Measurements from ENCODE around the gene PLD4.
"Not testable (repeated sequence)": the region's sequence is repeated elsewhere in the genome, so short reads cannot be mapped to it uniquely, and the experiment has no call there.

Gene PLD4

DNA sequence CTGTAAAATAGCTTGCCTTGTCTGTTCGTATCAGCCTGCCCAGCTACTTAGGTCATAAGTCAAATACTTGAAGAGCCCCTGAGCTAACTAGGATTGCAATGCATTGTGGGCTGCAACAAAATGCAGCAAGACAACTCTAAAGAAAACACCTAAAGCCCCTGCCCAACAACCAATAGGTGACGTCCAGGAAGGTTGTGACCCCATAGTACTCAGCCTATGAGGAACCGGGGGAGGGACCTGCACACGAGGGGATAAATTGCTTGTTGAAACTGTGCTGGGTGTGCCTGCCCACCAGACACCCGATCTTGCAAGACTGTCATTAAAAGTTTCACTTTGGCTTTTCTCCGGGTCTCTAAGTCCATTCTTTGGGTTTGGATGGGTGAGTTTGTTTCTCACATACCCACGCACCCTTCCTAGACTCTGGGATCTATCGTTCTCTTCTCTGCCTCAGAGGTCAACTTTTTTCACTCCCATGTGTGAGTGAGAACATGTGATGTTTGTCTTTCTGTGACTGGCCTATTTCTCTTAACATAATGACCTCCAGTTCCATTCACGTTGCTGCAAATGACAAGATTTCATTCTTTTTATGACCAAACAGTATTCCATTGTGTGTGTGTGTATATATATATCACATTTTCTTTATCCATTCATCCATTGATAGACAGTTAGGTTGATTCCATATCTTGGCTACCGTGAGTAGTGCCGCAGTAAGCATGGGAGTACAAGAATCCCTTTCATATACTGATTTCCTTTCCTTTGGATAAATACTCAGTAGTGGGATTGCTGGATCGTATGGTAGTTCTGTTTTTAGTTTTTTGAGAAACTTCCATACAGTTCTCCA lies 5.3 kb upstream of the PLD4 start:
- not testable (repeated sequence) for H3K4me3 ChIP-seq (ENCODE audit: low read length in 2 of 2); H3K27me3 ChIP-seq (ENCODE audit: control insufficient read depth in 2 of 2, insufficient read depth in 2 of 2, low read length in 2 of 2); H3K9me3 ChIP-seq (ENCODE audit: control insufficient read depth in 2 of 2, low read length in 2 of 2); H3K36me3 ChIP-seq (ENCODE audit: control insufficient read depth in 2 of 2, insufficient read depth in 2 of 2, low read length in 2 of 2); H3K9ac ChIP-seq (ENCODE audit: low read depth in 1 of 2, low read length in 2 of 2); H3K4me1 ChIP-seq (ENCODE audit: control insufficient read depth in 2 of 2, insufficient read depth in 2 of 2, low read length in 2 of 2); H3K27ac ChIP-seq (ENCODE audit: low read depth in 2 of 2, low read length in 2 of 2)

- Histone ChIP-seq H3K27me3 (ENCODE audit: control insufficient read depth in 2 of 2, insufficient read depth in 2 of 2, low read length in 2 of 2) (no peaks in the 10 kb centered on the region), H3K4me3 (ENCODE audit: low read length in 2 of 2) (no peak overlapping the region), H3K4me1 (ENCODE audit: control insufficient read depth in 2 of 2, insufficient read depth in 2 of 2, low read length in 2 of 2) (no peaks in the 10 kb centered on the region), H3K36me3 (ENCODE audit: control insufficient read depth in 2 of 2, insufficient read depth in 2 of 2, low read length in 2 of 2) (no peaks in the 10 kb centered on the region), H3K9me3 (ENCODE audit: control insufficient read depth in 2 of 2, low read length in 2 of 2) (no peaks in the 10 kb centered on the region), H3K27ac (ENCODE audit: low read depth in 2 of 2, low read length in 2 of 2) (no peak overlapping the region), H3K9ac (ENCODE audit: low read depth in 1 of 2, low read length in 2 of 2) (no peak overlapping the region)
Observed at GRCh38 chr14:104919993-104920315, 4.7 kb upstream of the PLD4 start.

DNA sequence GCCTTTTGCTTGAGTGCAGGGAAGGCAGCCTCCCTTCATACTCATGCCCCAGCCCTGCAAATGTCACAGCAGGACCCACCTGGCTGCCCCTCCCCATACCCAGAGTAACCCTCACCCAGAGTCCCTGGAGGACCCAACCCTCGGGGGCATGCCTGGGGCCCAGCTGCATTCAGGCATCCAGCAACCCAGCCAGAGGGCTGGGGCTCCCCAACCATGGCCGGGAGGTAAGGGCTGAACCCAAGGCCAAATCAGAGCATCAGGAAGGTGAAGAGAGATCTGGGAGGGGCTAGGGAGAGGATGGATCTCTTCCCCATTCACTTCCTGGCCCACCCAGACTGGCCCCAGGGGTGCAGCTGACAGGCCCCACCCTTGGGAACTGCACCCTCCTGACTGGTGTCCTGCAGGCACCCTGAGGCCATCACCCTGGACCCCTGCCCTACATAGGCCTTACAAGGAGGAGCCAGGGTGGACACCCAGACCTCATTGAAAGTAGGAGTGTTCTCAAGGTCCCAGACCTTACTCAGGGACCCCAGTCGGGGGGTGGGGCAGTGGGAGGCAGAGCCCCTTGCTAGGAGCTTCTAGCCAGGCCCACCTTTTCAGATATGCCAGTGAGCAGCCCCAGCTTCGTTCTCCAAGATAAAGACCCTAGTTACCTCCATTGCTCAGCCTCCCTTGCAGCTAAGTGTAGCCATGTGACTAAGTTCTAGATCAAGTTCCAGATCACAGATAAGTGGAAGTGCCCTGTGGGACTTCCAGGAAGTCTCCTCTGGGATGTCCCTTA lies 849 bp upstream of the PLD4 start:
- H3K4me3 ChIP-seq (ENCODE audit: low read length in 2 of 2), result no peak overlapping the region
- H3K4me1 ChIP-seq (ENCODE audit: control insufficient read depth in 2 of 2, insufficient read depth in 2 of 2, low read length in 2 of 2), result peaks cover 2 to 11% of the 10 kb centered on the region in 2 donors
- no peaks in the 10 kb centered on the region for H3K36me3 ChIP-seq (ENCODE audit: control insufficient read depth in 2 of 2, insufficient read depth in 2 of 2, low read length in 2 of 2)
- H3K27me3 ChIP-seq (ENCODE audit: control insufficient read depth in 2 of 2, insufficient read depth in 2 of 2, low read length in 2 of 2), result no peaks in the 10 kb centered on the region
- no peak overlapping the region for H3K27ac ChIP-seq (ENCODE audit: low read depth in 2 of 2, low read length in 2 of 2)
- no peaks in the 10 kb centered on the region for H3K9me3 ChIP-seq (ENCODE audit: control insufficient read depth in 2 of 2, low read length in 2 of 2)
- H3K9ac ChIP-seq (ENCODE audit: low read depth in 1 of 2, low read length in 2 of 2), result no peak overlapping the region

DNA sequence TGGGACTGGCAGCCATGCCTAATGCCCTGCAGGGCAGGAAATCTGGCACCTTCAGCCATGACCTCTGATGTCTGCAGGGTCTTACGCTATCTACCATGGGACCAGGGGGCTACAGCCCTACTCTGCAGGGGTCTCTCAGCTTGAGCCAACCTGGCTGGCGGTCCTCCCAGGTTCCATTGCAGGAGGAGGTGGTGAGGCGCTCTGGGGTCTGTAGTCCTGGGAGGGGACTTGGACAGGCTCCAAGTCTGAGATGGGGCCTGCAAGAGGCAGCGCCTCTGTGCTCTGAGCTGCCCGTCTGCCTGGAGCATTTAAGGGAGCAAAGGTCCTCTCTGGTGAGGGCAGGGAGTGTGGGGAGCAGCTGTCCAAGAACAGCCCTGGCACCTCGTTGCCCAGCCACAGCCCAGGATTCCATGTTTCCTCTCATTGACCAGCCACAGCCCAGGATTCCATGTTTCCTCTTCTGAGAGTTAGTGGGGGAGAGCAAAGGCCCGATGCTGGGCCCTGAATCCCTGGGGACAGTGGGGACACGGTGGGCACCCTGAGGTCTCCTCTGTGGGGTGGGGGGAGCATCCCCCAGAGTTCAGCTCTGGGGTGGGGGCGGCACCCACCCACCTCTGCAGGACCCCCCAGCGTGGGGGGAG lies 655 bp downstream of the PLD4 start:
- no peak overlapping the region for H3K9ac ChIP-seq (ENCODE audit: low read depth in 1 of 2, low read length in 2 of 2)
- H3K4me3 ChIP-seq (ENCODE audit: low read length in 2 of 2), result peak overlapping the region in 1 of 2 donors; percentile 50
- no peak overlapping the region for H3K27ac ChIP-seq (ENCODE audit: low read depth in 2 of 2, low read length in 2 of 2)
- peaks cover 3 to 4% of the 10 kb centered on the region in 2 donors for H3K27me3 ChIP-seq (ENCODE audit: control insufficient read depth in 2 of 2, insufficient read depth in 2 of 2, low read length in 2 of 2)
- peaks cover 2 to 11% of the 10 kb centered on the region in 2 donors for H3K4me1 ChIP-seq (ENCODE audit: control insufficient read depth in 2 of 2, insufficient read depth in 2 of 2, low read length in 2 of 2)
- no peaks in the 10 kb centered on the region for H3K9me3 ChIP-seq (ENCODE audit: control insufficient read depth in 2 of 2, low read length in 2 of 2)
- H3K36me3 ChIP-seq (ENCODE audit: control insufficient read depth in 2 of 2, insufficient read depth in 2 of 2, low read length in 2 of 2), result no peaks in the 10 kb centered on the region

- Histone ChIP-seq H3K27me3 (ENCODE audit: control insufficient read depth in 2 of 2, insufficient read depth in 2 of 2, low read length in 2 of 2) (peaks cover 4 to 5% of the 10 kb centered on the region in 2 donors), H3K27ac (ENCODE audit: low read depth in 2 of 2, low read length in 2 of 2) (peak overlapping the region in 1 of 2 donors; percentile 16), H3K9me3 (ENCODE audit: control insufficient read depth in 2 of 2, low read length in 2 of 2) (no peaks in the 10 kb centered on the region), H3K36me3 (ENCODE audit: control insufficient read depth in 2 of 2, insufficient read depth in 2 of 2, low read length in 2 of 2) (no peaks in the 10 kb centered on the region), H3K4me1 (ENCODE audit: control insufficient read depth in 2 of 2, insufficient read depth in 2 of 2, low read length in 2 of 2) (peaks cover 2 to 11% of the 10 kb centered on the region in 2 donors), H3K4me3 (ENCODE audit: low read length in 2 of 2) (peak overlapping the region in 1 of 2 donors; percentile 26), H3K9ac (ENCODE audit: low read depth in 1 of 2, low read length in 2 of 2) (no peak overlapping the region)
Observed at GRCh38 chr14:104925855-104926609, 1.4 kb downstream of the PLD4 start.

DNA sequence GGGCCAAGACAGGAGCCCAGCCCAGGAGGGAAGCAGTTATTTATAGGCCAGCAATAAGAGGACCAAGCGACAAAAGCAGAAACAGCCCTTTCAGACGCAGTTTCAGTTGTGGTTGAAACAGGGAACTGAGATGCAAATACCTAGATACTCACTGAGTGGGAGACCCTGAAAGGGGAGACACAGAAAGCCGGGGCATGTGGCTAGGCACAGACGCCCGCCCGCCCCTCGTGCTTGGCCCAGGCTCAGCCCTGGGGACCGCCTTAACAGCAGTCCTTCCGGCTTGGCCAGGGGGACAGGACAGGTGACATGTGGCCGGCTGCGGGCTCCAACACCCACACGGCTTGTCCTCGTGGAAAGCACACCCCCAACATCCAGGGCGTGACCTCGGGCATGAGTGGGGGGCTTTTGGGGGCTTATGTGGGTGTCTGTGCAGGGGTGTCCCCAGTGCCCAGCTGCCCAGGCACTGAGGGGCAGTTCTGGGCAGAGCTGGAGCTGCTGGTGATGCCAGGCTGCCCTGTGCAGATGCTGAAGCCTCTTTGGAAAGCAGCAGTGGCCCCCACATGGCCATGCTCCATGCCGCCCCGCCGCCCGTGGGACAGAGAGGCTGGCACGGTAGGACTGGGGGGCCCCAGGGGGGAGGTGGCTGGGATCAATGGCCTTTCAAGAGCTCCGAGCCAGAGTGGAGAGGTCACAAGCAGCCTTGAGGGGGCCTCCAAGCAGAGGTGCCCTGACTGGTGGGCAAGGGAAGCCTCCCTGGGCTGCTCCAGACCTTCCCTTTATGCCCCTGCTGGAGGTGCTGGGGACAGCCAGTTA lies 2.1 kb downstream of the PLD4 start:
- peaks cover 2 to 11% of the 10 kb centered on the region in 2 donors for H3K4me1 ChIP-seq (ENCODE audit: control insufficient read depth in 2 of 2, insufficient read depth in 2 of 2, low read length in 2 of 2)
- H3K4me3 ChIP-seq (ENCODE audit: low read length in 2 of 2), result peak overlapping the region in 1 of 2 donors; percentile 26
- no peak overlapping the region for H3K9ac ChIP-seq (ENCODE audit: low read depth in 1 of 2, low read length in 2 of 2)
- peaks cover 4 to 7% of the 10 kb centered on the region in 2 donors for H3K27me3 ChIP-seq (ENCODE audit: control insufficient read depth in 2 of 2, insufficient read depth in 2 of 2, low read length in 2 of 2)
- no peaks in the 10 kb centered on the region for H3K9me3 ChIP-seq (ENCODE audit: control insufficient read depth in 2 of 2, low read length in 2 of 2)
- H3K36me3 ChIP-seq (ENCODE audit: control insufficient read depth in 2 of 2, insufficient read depth in 2 of 2, low read length in 2 of 2), result no peaks in the 10 kb centered on the region
- H3K27ac ChIP-seq (ENCODE audit: low read depth in 2 of 2, low read length in 2 of 2), result peak overlapping the region in 1 of 2 donors; percentile 16

- no peaks in the 10 kb centered on the region for H3K36me3 ChIP-seq (ENCODE audit: control insufficient read depth in 2 of 2, insufficient read depth in 2 of 2, low read length in 2 of 2)
- peaks cover 2 to 11% of the 10 kb centered on the region in 2 donors for H3K4me1 ChIP-seq (ENCODE audit: control insufficient read depth in 2 of 2, insufficient read depth in 2 of 2, low read length in 2 of 2)
- H3K9me3 ChIP-seq (ENCODE audit: control insufficient read depth in 2 of 2, low read length in 2 of 2), result no peaks in the 10 kb centered on the region
- no peak overlapping the region for H3K27ac ChIP-seq (ENCODE audit: low read depth in 2 of 2, low read length in 2 of 2)
- no peak overlapping the region for H3K9ac ChIP-seq (ENCODE audit: low read depth in 1 of 2, low read length in 2 of 2)
- H3K27me3 ChIP-seq (ENCODE audit: control insufficient read depth in 2 of 2, insufficient read depth in 2 of 2, low read length in 2 of 2), result peaks cover 4 to 13% of the 10 kb centered on the region in 2 donors
- H3K4me3 ChIP-seq (ENCODE audit: low read length in 2 of 2), result no peak overlapping the region
Observed at GRCh38 chr14:104927432-104927816, 2.7 kb downstream of the PLD4 start.

- Histone ChIP-seq H3K36me3 (ENCODE audit: control insufficient read depth in 2 of 2, insufficient read depth in 2 of 2, low read length in 2 of 2) (no peaks in the 10 kb centered on the region), H3K4me3 (ENCODE audit: low read length in 2 of 2) (no peak overlapping the region), H3K4me1 (ENCODE audit: control insufficient read depth in 2 of 2, insufficient read depth in 2 of 2, low read length in 2 of 2) (peaks cover 2 to 11% of the 10 kb centered on the region in 2 donors), H3K27ac (ENCODE audit: low read depth in 2 of 2, low read length in 2 of 2) (no peak overlapping the region), H3K27me3 (ENCODE audit: control insufficient read depth in 2 of 2, insufficient read depth in 2 of 2, low read length in 2 of 2) (peaks cover 4 to 17% of the 10 kb centered on the region in 2 donors), H3K9ac (ENCODE audit: low read depth in 1 of 2, low read length in 2 of 2) (no peak overlapping the region), H3K9me3 (ENCODE audit: control insufficient read depth in 2 of 2, low read length in 2 of 2) (no peaks in the 10 kb centered on the region)
Observed at GRCh38 chr14:104927901-104928300, 3.2 kb downstream of the PLD4 start.

GRCh38 chr14:104928391-104929133 lies 3.9 kb downstream of the PLD4 start:
- Histone ChIP-seq H3K27ac (ENCODE audit: low read depth in 2 of 2, low read length in 2 of 2) (no peak overlapping the region), H3K27me3 (ENCODE audit: control insufficient read depth in 2 of 2, insufficient read depth in 2 of 2, low read length in 2 of 2) (peaks cover 4 to 17% of the 10 kb centered on the region in 2 donors), H3K4me3 (ENCODE audit: low read length in 2 of 2) (no peak overlapping the region), H3K36me3 (ENCODE audit: control insufficient read depth in 2 of 2, insufficient read depth in 2 of 2, low read length in 2 of 2) (no peaks in the 10 kb centered on the region), H3K9ac (ENCODE audit: low read depth in 1 of 2, low read length in 2 of 2) (no peak overlapping the region), H3K4me1 (ENCODE audit: control insufficient read depth in 2 of 2, insufficient read depth in 2 of 2, low read length in 2 of 2) (peaks cover 2 to 11% of the 10 kb centered on the region in 2 donors), H3K9me3 (ENCODE audit: control insufficient read depth in 2 of 2, low read length in 2 of 2) (no peaks in the 10 kb centered on the region)
